DND-41 (cell line): ENCODE results near the gene HS3ST3A1.
"Not testable (repeated sequence)": the region's sequence is repeated elsewhere in the genome, so short reads cannot be mapped to it uniquely, and the experiment has no call there.

Experiments used
- ATAC-seq: fragments of 200-7000 bp; cut with Tn5 transposase; 3 replicates; pipeline ENCODE4 v1.9.1; 2021; ENCODE audit warnings: low read depth; ENCODE audit not compliant: insufficient read depth
- DNase-seq: peaks from one replicate; pipeline ENCODE4 v3.0.0-alpha.2; 2020
- H2AFZ ChIP-seq: 2 replicates; pipeline ENCODE4 v1.6.0; 2012; ENCODE audit warnings: low read depth, low read length
- H3K27ac ChIP-seq: 2 replicates; pipeline ENCODE4 v1.5.1; 2012; ENCODE audit warnings: low read length, inconsistent platforms
- H3K27me3 ChIP-seq: fragments of 200-600 bp; sonication (generic); 2 replicates; pipeline ENCODE4 v1.6.0; 2012; ENCODE audit warnings: low read length, mild to moderate bottlenecking, inconsistent platforms; ENCODE audit not compliant: insufficient read depth, poor library complexity
- H3K36me3 ChIP-seq: 2 replicates; pipeline ENCODE4 v1.5.1; 2012; ENCODE audit warnings: low read length, inconsistent platforms; ENCODE audit not compliant: insufficient read depth
- H3K4me1 ChIP-seq: 2 replicates; pipeline ENCODE4 v1.5.1; 2012; ENCODE audit warnings: mild to moderate bottlenecking, low read length; ENCODE audit not compliant: insufficient read depth
- H3K4me2 ChIP-seq: 2 replicates; pipeline ENCODE4 v1.6.0; 2012; ENCODE audit warnings: mild to moderate bottlenecking, moderate library complexity, low read length, inconsistent platforms; ENCODE audit not compliant: insufficient read depth
- H3K4me3 ChIP-seq, 2 experiments: fragments of 200-600 bp in 1 of 2; shearing (Covaris generic) in 1 of 2; 2 replicates each; pipeline ENCODE4 v1.5.1; 2012 to 2016; ENCODE audit warnings: inconsistent platforms in 2 of 2, low read length in 2 of 2, mild to moderate bottlenecking in 2 of 2, low read depth in 1 of 2, moderate library complexity in 1 of 2
- H3K79me2 ChIP-seq: 2 replicates; pipeline ENCODE4 v1.6.0; 2012; ENCODE audit warnings: low read length, inconsistent platforms; ENCODE audit not compliant: insufficient read depth
- H3K9ac ChIP-seq: 2 replicates; pipeline ENCODE4 v1.6.0; 2012; ENCODE audit warnings: low read depth, mild to moderate bottlenecking, inconsistent platforms, low read length, moderate library complexity
- H3K9me3 ChIP-seq: 2 replicates; pipeline ENCODE4 v1.5.1; 2012; ENCODE audit warnings: low read length, moderate library complexity, mild to moderate bottlenecking, inconsistent platforms; ENCODE audit not compliant: insufficient read depth, severe bottlenecking
- H4K20me1 ChIP-seq: 2 replicates; pipeline ENCODE4 v1.6.0; 2012; ENCODE audit warnings: low read length; ENCODE audit not compliant: insufficient read depth
- EZH2 ChIP-seq: IDR thresholded peaks from 3 replicates; pipeline ENCODE4 v1.6.1; 2012; ENCODE audit warnings: borderline replicate concordance, low read depth, mild to moderate bottlenecking, moderate library complexity, low read length, inconsistent platforms; ENCODE audit not compliant: severe bottlenecking
- TF ChIP-seq, protein P1 (sequence below): IDR thresholded peaks from 2 replicates; pipeline ENCODE4 v1.5.1; 2012; ENCODE audit warnings: borderline replicate concordance, low read length, moderate library complexity, mild to moderate bottlenecking; ENCODE audit not compliant: poor library complexity, severe bottlenecking; ENCODE audit errors: extremely low read depth

HS3ST3A1 gene

DNA sequence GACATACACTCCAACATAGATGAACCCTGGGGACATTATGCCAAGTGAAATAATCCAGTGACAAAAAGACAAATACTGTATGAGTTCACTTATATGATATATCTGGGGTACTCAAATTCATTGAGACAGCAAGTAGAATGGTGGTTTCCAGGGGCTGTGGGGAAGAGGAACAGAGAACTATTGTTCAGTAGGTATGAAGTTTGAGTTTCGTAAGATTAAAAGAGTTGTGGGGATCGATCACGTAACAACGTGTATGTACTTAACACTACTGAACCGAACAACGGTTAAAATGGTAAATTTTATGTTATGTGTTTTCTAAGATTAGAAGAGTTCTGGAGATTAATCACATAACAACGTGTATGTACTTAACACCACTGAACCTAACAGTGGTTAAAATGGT, 100.8 kb downstream of the HS3ST3A1 start:
- H3K4me2 ChIP-seq = no peak overlapping the region
- no peaks in the 10 kb centered on the region for H3K9me3 ChIP-seq
- H3K4me3 ChIP-seq = no peak overlapping the region
- H3K9ac ChIP-seq = no peak overlapping the region
- H3K27ac ChIP-seq = no peak overlapping the region
- TF ChIP-seq, protein P1, sequence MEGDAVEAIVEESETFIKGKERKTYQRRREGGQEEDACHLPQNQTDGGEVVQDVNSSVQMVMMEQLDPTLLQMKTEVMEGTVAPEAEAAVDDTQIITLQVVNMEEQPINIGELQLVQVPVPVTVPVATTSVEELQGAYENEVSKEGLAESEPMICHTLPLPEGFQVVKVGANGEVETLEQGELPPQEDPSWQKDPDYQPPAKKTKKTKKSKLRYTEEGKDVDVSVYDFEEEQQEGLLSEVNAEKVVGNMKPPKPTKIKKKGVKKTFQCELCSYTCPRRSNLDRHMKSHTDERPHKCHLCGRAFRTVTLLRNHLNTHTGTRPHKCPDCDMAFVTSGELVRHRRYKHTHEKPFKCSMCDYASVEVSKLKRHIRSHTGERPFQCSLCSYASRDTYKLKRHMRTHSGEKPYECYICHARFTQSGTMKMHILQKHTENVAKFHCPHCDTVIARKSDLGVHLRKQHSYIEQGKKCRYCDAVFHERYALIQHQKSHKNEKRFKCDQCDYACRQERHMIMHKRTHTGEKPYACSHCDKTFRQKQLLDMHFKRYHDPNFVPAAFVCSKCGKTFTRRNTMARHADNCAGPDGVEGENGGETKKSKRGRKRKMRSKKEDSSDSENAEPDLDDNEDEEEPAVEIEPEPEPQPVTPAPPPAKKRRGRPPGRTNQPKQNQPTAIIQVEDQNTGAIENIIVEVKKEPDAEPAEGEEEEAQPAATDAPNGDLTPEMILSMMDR = no peak
- no peak for TF ChIP-seq EZH2
- H3K36me3 ChIP-seq = no peaks in the 10 kb centered on the region
- H3K27me3 ChIP-seq = no peaks in the 10 kb centered on the region
- no peak overlapping the region for H2AFZ ChIP-seq
- no peaks in the 10 kb centered on the region for H3K4me1 ChIP-seq
- no peak for ATAC-seq
- H3K79me2 ChIP-seq = no peaks in the 10 kb centered on the region
- DNase-seq = no peak
- H4K20me1 ChIP-seq = no peaks in the 10 kb centered on the region

DNA sequence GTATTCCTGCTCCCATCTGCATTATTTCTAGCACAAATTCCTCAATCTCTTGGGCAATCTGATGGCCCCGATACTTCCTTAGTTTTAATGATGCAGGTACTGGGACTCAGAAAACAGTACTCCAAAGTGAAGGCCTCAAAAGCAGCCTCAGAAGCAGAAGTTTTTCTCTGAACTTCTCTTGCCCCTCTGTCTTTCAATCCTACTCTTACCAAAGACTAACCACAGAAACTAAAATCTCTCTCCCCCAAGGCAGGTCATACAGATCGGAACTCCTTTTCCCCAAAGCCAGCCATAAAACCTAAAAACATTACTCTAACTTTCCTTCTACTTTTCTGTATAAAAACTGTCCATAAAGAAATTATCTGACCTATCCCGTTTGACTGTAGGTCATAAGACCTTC, 103.5 kb downstream of the HS3ST3A1 start:
- Histone ChIP-seq H3K27ac (no peak overlapping the region), H3K79me2 (no peaks in the 10 kb centered on the region), H2AFZ (no peak overlapping the region), H3K27me3 (peaks cover 2% of the 10 kb centered on the region), H3K9ac (no peak overlapping the region), H3K9me3 (no peaks in the 10 kb centered on the region), H4K20me1 (no peaks in the 10 kb centered on the region), H3K4me1 (no peaks in the 10 kb centered on the region), H3K36me3 (no peaks in the 10 kb centered on the region), H3K4me3 (no peak overlapping the region), H3K4me2 (no peak overlapping the region)
- no peak for DNase-seq
- TF ChIP-seq EZH2 = no peak
- TF ChIP-seq, protein P1 = no peak
- no peak for ATAC-seq

DNA sequence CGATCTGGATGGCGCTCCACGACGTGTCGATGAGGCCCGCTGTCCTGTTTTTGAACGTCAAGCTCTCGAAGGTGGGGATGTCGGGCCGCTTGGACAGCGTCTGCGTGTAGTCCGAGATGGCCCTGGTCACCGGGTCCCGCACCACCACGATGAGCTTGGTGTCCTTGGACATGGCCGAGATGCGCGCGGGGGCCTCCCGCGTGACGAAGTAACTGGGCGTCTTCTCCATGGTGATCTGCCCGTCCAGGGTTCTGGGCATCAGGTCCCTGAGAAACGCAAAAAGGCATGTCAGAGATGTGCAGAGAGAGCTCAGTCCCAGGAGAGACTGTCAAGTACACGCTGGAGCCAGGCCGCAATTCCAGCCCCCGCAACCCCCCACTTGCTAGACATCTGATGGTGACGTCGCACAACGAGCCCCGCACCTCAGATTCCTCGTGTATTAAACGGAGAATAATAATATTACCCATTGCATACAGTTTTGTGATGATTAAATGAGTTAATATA, 105.1 kb downstream of the HS3ST3A1 start:
- H2AFZ ChIP-seq, H3K9me3 ChIP-seq, ATAC-seq, H3K4me1 ChIP-seq, H3K36me3 ChIP-seq, H4K20me1 ChIP-seq, H3K4me3 ChIP-seq, H3K4me2 ChIP-seq, H3K79me2 ChIP-seq, DNase-seq, H3K27ac ChIP-seq, H3K27me3 ChIP-seq, H3K9ac ChIP-seq: not testable (repeated sequence)

DNA sequence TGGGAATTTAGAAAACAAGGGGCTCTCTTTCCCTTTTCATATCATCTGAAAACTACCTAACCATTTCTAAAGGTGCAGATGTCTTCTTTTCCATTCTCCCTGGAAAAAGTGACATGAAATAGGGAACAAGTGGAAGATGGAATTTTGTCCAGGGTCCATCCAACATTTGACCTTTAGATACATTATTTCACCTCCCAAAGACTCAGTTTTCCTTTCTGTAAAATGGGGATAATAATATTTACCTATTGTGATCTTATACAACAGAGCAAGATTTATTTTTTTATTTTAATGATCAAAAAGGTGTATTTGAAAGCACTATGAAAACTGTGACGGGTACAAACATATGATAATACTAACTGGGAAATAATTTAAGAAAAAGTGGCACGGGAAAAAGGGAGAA, 106.3 kb downstream of the HS3ST3A1 start:
- peaks cover 2% of the 10 kb centered on the region for H3K27me3 ChIP-seq
- ATAC-seq = no peak
- H3K4me1 ChIP-seq = no peaks in the 10 kb centered on the region
- no peak overlapping the region for H3K4me2 ChIP-seq
- H4K20me1 ChIP-seq = no peaks in the 10 kb centered on the region
- no peaks in the 10 kb centered on the region for H3K36me3 ChIP-seq
- no peak overlapping the region for H3K9ac ChIP-seq
- no peak overlapping the region for H2AFZ ChIP-seq
- no peak overlapping the region for H3K4me3 ChIP-seq
- H3K9me3 ChIP-seq = no peaks in the 10 kb centered on the region
- H3K79me2 ChIP-seq = no peaks in the 10 kb centered on the region
- TF ChIP-seq, protein P1 = no peak
- no peak for TF ChIP-seq EZH2
- DNase-seq = no peak
- no peak overlapping the region for H3K27ac ChIP-seq
